Psoas muscle (tissue), 8 donors: ENCODE results near the gene SERPING1. TPM values are rescaled to one million over a fixed set of nuclear protein-coding genes. Genes with fewer than 3 reads are reported as not detected.

Experiments
- ATAC-seq, 4 donors: fragments of 200-7000 bp; cut with Tn5 transposase; one replicate each; pipeline ENCODE4 v1.9.1; 2020; ENCODE audit warnings: moderate library complexity in 3 of 4, mild to moderate bottlenecking in 2 of 4
- DNase-seq, 2 donors: peaks; one replicate each; pipeline ENCODE4 v3.0.0-alpha.2; 2020
- H3K27ac ChIP-seq: fragments of 200-600 bp; one replicate; pipeline ENCODE4 v1.8.0; 2022
- H3K27me3 ChIP-seq, 3 donors: fragments of 200-600 bp in 1 of 3; one replicate each; pipeline versions ENCODE4 v1.6.1 to v1.8.0; 2013 to 2022; ENCODE audit warnings: low read length in 2 of 3, mild to moderate bottlenecking in 2 of 3, moderate library complexity in 1 of 3; ENCODE audit not compliant: insufficient read depth in 3 of 3
- H3K36me3 ChIP-seq, 2 donors: fragments of 200-600 bp in 1 of 2; one replicate each; pipeline versions ENCODE4 v1.6.1 to v1.8.0; 2013 to 2022; ENCODE audit warnings: low read depth in 1 of 2, mild to moderate bottlenecking in 1 of 2, moderate library complexity in 1 of 2; ENCODE audit not compliant: insufficient read depth in 1 of 2
- H3K4me1 ChIP-seq: fragments of 200-600 bp; one replicate; pipeline ENCODE4 v1.8.0; 2022
- H3K4me3 ChIP-seq: fragments of 200-600 bp; one replicate; pipeline ENCODE4 v1.8.0; 2022; ENCODE audit warnings: mild to moderate bottlenecking
- H3K9me3 ChIP-seq: fragments of 200-600 bp; one replicate; pipeline ENCODE4 v1.8.0; 2022
- CTCF ChIP-seq: fragments of 200-600 bp; IDR thresholded peaks from one replicate; pipeline ENCODE4 v1.8.0; 2022; ENCODE audit warnings: antibody characterized with exemption
- WGBS, 3 donors: extraction: QIAGEN DNeasy Blood & Tissue Kit; methylation state at CpG; one replicate each; pipeline versions ENCODE4 v1.1.6 to v1.1.7; 2013; 5-methylcytosine and 5-hydroxymethylcytosine counted together
- intact Hi-C, 2 donors: fragments of 100-400 bp; cut with DNase I; formaldehyde crosslinking; loops; one replicate each; pipeline versions ENCODE4 v1.11.0 to v1.14.2; 2022
- polyA plus RNA-seq, 3 donors: library from polyadenylated mRNA; stranded (reverse); fragments of 200-250 nt; gene quantifications; one replicate each; pipeline ENCODE4 v1.2.3, GENCODE V29; 2013
- total RNA-seq, 4 donors: library from RNA; stranded (reverse); fragmentation: NEBNext Ultra II Directional in 2 of 4; extraction: Animal tissue kit (Norgen Biotek cat#: 25700) in 2 of 4; gene quantifications; one replicate each; pipeline versions ENCODE4 v1.2.1 to v1.2.4, GENCODE V29; 2021 to 2023
- donor health status: healthy with polysubstance abuse.
- donor health status: DM: no; HTN: no; CAD: no; lungs with moderate emphysema.
- donor health status: Bipolar disorder and iron deficiency.
- donor health status: healthy.
- donor health status: DM: yes; HTN: yes; CAD: no.
- donor health status: DM: no; HTN: no; CAD: no.
- donor health status: DM: no; HTN: no; CAD: no.
- donor health status: DM: yes; HTN: yes; CAD: no.

SERPING1 gene
- total and polyA plus RNA-seq, 7 donors: 42.6 to 97.3 (median 69.8) TPM

DNA sequence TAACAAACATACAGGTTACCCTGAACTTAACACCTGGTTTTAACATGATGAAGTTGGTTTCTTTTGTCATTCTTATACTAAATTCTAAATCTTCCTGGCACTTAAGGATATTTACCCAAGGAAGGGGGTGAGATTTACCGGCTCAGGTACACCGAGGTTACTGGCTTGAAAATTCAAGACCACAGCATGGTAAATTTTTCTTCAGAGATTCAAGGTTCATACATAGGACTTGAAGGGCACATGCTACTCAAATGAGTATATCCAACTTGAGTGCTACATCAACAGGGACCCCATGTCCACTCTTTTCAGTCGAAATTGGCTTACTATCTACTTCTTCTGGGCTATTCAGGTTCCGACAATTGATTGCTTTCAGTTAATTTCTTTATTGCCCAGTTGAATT is 12.7 kb downstream of the SERPING1 start:
- H3K27ac ChIP-seq: no peak overlapping the region
- WGBS, 3 donors: 88 to 91% (median 89%) methylated on average over 4 of the region's 4 CpGs
- no peak for DNase-seq
- ATAC-seq: no peak
- no peaks in the 10 kb centered on the region for H3K27me3 ChIP-seq
- no peak for TF ChIP-seq CTCF
- H3K4me3 ChIP-seq: no peak overlapping the region
- no peaks in the 10 kb centered on the region for H3K9me3 ChIP-seq
- intact Hi-C loops: no loop called here
- H3K4me1 ChIP-seq: no peaks in the 10 kb centered on the region
- peaks cover 0 to 46% of the 10 kb centered on the region in 2 donors for H3K36me3 ChIP-seq

DNA sequence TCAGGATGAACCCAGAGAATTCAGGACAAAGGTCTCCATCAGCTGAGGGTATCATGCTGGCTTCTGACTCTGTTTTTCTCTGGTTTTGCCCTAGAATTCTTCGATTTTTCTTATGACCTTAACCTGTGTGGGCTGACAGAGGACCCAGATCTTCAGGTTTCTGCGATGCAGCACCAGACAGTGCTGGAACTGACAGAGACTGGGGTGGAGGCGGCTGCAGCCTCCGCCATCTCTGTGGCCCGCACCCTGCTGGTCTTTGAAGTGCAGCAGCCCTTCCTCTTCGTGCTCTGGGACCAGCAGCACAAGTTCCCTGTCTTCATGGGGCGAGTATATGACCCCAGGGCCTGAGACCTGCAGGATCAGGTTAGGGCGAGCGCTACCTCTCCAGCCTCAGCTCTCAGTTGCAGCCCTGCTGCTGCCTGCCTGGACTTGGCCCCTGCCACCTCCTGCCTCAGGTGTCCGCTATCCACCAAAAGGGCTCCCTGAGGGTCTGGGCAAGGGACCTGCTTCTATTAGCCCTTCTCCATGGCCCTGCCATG is 16.8 kb downstream of the SERPING1 start:
- 79 to 85% (median 82%) methylated on average over 10 of the region's 10 CpGs for WGBS, 3 donors
- TF ChIP-seq CTCF: no peak

GRCh38 chr11:57615308-57615707 is 17.8 kb downstream of the SERPING1 start:
- 56 to 74% (median 72%) methylated on average over 1 of the region's 1 CpG for WGBS, 3 donors

More for the DNA sequence above, 16.8 kb downstream of the SERPING1 start:
- no peaks in the 10 kb centered on the region for H3K4me1 ChIP-seq
- no peaks in the 10 kb centered on the region for H3K9me3 ChIP-seq
- H3K27ac ChIP-seq: no peak overlapping the region
- intact Hi-C loops: no loop called here
- ATAC-seq (no peak), DNase-seq (no peak)
- H3K36me3 ChIP-seq: peaks cover 0 to 26% of the 10 kb centered on the region in 2 donors
- H3K27me3 ChIP-seq: peaks cover 0 to 4% (median 0%) of the 10 kb centered on the region in 3 donors
- H3K4me3 ChIP-seq: no peak overlapping the region

GRCh38 chr11:57616595-57616994 is 19.1 kb downstream of the SERPING1 start:
- no peak overlapping the region for H3K27ac ChIP-seq
- no peaks in the 10 kb centered on the region for H3K4me1 ChIP-seq
- H3K9me3 ChIP-seq: no peaks in the 10 kb centered on the region
- peaks cover 0 to 21% of the 10 kb centered on the region in 2 donors for H3K36me3 ChIP-seq
- ATAC-seq (no peak), DNase-seq (no peak)
- WGBS, 3 donors: 42 to 55% (median 49%) methylated on average over 3 of the region's 3 CpGs
- no peak for TF ChIP-seq CTCF
- intact Hi-C loops: no loop called here
- H3K27me3 ChIP-seq: peaks cover 0 to 4% (median 0%) of the 10 kb centered on the region in 3 donors
- H3K4me3 ChIP-seq: no peak overlapping the region

More at GRCh38 chr11:57615308-57615707, 17.8 kb downstream of the SERPING1 start:
- intact Hi-C loops: no loop called here
- no peak overlapping the region for H3K4me3 ChIP-seq
- no peaks in the 10 kb centered on the region for H3K4me1 ChIP-seq
- no peak for DNase-seq
- no peak overlapping the region for H3K27ac ChIP-seq
- H3K36me3 ChIP-seq: peaks cover 0 to 26% of the 10 kb centered on the region in 2 donors
- peaks cover 0 to 4% (median 0%) of the 10 kb centered on the region in 3 donors for H3K27me3 ChIP-seq
- no peak for ATAC-seq
- no peaks in the 10 kb centered on the region for H3K9me3 ChIP-seq
- no peak for TF ChIP-seq CTCF

- DNase-seq (no peak), ATAC-seq (no peak)
- intact Hi-C loops: no loop called here
- WGBS, 3 donors: 70 to 75% (median 74%) methylated on average over 2 of the region's 2 CpGs
- H3K4me1 ChIP-seq: no peaks in the 10 kb centered on the region
- no peaks in the 10 kb centered on the region for H3K9me3 ChIP-seq
- H3K36me3 ChIP-seq: peaks cover 0 to 18% of the 10 kb centered on the region in 2 donors
- no peak for TF ChIP-seq CTCF
- H3K27ac ChIP-seq: no peak overlapping the region
- no peak overlapping the region for H3K4me3 ChIP-seq
- H3K27me3 ChIP-seq: peaks cover 0 to 4% (median 0%) of the 10 kb centered on the region in 3 donors
Measured at GRCh38 chr11:57618438-57618837, 21.0 kb downstream of the SERPING1 start.
